Fibroblast of pulmonary artery (primary cell): Measurements from ENCODE around the gene ST3GAL5.
A peak's percentile ranks its signal among the peaks of the same experiment; 100 is the strongest.

Experiments
- DNase-seq: peaks from one replicate; pipeline ENCODE4 v3.0.0-alpha.2; 2010; ENCODE audit warnings: low read depth
- H3K4me3 ChIP-seq: replicated peaks from 2 replicates; pipeline ENCODE4 v1.5.1; 2011; ENCODE audit warnings: low read depth, mild to moderate bottlenecking, control low read depth, low read length, moderate library complexity
- TF ChIP-seq, protein P1 (sequence below): IDR thresholded peaks from 2 replicates; pipeline ENCODE4 v1.5.1; 2011; ENCODE audit warnings: mild to moderate bottlenecking, control low read depth, low read length, inconsistent platforms; ENCODE audit errors: missing control alignments

Gene ST3GAL5

DNA sequence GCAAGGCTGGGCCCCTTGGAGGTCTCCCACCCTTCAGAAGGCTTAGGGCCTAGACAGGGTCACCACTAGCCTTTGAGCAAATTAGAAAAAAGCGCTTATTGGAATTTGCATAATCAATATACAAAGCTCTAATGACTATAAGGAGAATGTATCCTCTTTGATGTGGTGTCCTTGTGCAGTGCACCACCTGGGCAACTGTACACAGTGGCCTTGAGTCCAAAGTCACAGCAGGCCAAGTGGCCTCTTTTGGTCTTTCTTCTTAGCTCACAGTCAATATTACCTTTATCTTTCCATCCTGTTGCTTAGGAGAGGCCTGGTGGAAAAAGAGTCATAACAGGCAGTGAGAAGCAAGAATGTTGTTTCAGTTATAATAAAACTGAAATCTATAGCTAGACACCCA, 19.7 kb upstream of the ST3GAL5 start:
- no peak overlapping the region for H3K4me3 ChIP-seq
- TF ChIP-seq, protein P1, sequence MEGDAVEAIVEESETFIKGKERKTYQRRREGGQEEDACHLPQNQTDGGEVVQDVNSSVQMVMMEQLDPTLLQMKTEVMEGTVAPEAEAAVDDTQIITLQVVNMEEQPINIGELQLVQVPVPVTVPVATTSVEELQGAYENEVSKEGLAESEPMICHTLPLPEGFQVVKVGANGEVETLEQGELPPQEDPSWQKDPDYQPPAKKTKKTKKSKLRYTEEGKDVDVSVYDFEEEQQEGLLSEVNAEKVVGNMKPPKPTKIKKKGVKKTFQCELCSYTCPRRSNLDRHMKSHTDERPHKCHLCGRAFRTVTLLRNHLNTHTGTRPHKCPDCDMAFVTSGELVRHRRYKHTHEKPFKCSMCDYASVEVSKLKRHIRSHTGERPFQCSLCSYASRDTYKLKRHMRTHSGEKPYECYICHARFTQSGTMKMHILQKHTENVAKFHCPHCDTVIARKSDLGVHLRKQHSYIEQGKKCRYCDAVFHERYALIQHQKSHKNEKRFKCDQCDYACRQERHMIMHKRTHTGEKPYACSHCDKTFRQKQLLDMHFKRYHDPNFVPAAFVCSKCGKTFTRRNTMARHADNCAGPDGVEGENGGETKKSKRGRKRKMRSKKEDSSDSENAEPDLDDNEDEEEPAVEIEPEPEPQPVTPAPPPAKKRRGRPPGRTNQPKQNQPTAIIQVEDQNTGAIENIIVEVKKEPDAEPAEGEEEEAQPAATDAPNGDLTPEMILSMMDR, result no peak
- DNase-seq, result no peak

- TF ChIP-seq, protein P1, result no peak
- no peak overlapping the region for H3K4me3 ChIP-seq
- DNase-seq, result peak; percentile 66
Measured at GRCh38 chr2:85907671-85908157, 18.9 kb upstream of the ST3GAL5 start.

GRCh38 chr2:85906748-85907147, 18.0 kb upstream of the ST3GAL5 start:
- TF ChIP-seq, protein P1, result no peak
- DNase-seq, result no peak
- no peak overlapping the region for H3K4me3 ChIP-seq

DNA sequence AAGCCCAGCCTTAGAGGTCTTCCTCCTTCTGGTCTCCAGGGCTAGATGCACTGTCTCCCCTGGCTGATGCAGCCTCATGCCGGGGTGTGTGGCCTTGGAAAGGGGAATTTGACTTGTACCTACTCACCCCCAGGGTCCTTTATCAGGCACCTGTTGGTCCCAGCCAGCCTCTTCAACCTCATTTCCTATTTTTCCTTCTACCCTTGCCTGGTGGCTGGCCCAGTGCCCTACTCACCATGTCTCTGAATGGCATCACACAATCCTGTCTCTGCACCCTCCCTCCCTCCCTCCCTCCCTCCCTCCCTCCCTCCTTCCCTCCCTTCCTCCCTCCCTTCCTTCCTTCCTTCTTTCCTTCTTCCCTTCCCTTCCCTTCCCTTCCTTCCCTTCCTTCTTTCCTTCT, 17.1 kb upstream of the ST3GAL5 start:
- no peak for DNase-seq

GRCh38 chr2:85905187-85905666, 16.4 kb upstream of the ST3GAL5 start:
- DNase-seq, result peak; percentile 89
- TF ChIP-seq, protein P1, result no peak
- H3K4me3 ChIP-seq, result no peak overlapping the region

More for the DNA sequence above, 17.1 kb upstream of the ST3GAL5 start:
- TF ChIP-seq, protein P1, result no peak
- H3K4me3 ChIP-seq, result no peak overlapping the region

DNA sequence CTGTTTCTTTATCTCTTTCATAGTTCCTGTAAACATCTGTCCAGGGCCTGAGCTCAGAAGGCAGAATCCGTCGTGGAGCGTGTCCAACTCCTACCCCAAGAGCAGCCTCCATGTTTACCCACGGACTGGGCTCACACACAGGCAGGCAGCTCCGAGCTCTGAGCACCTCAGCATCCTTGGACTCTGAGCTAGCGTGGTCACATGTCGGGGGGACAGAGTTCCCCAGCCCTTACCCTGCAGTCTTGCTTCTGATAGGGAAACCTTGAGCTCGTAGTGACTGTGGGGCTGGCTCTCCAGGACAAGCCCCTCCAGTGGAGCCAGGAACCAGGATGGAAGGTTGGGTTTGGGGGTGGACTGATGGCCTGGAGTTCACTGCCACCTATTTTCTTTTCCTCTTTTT, 15.1 kb upstream of the ST3GAL5 start:
- no peak for DNase-seq
- H3K4me3 ChIP-seq, result no peak overlapping the region
- TF ChIP-seq, protein P1, result no peak

GRCh38 chr2:85902496-85902895, 13.7 kb upstream of the ST3GAL5 start:
- no peak overlapping the region for H3K4me3 ChIP-seq
- TF ChIP-seq, protein P1, result no peak
- DNase-seq, result peak; percentile 40
